Anterior cingulate cortex (tissue), 58 donors: ENCODE measurements around the gene PLEKHA5.
A peak's percentile ranks its signal among the peaks of the same experiment; 100 is the strongest.

Experiments
- DNase-seq, 58 donors: peaks; one replicate each; lab custom pipeline; 2025; lab: John Stamatoyannopoulos, UW

PLEKHA5 gene

GRCh38 chr12:19261773-19262172 is 132.2 kb downstream of the PLEKHA5 start:
- no peak for DNase-seq

- DNase-seq: no peak
Measured at GRCh38 chr12:19263672-19264071, 134.1 kb downstream of the PLEKHA5 start.

- DNase-seq: peak in 1 of 58 donors; percentile 66
Measured at GRCh38 chr12:19273482-19274330, 144.2 kb downstream of the PLEKHA5 start.

GRCh38 chr12:19276767-19277166 is 147.2 kb downstream of the PLEKHA5 start:
- no peak for DNase-seq

GRCh38 chr12:19277711-19278110 is 148.2 kb downstream of the PLEKHA5 start:
- DNase-seq: no peak

- no peak for DNase-seq
Measured at GRCh38 chr12:19278407-19278806, 148.9 kb downstream of the PLEKHA5 start.

- no peak for DNase-seq
Measured at GRCh38 chr12:19282133-19282699, 152.7 kb downstream of the PLEKHA5 start.

GRCh38 chr12:19284658-19285057 is 155.1 kb downstream of the PLEKHA5 start:
- no peak for DNase-seq

- no peak for DNase-seq
Measured at GRCh38 chr12:19285793-19286448, 156.4 kb downstream of the PLEKHA5 start.

GRCh38 chr12:19287302-19287701 is 157.8 kb downstream of the PLEKHA5 start:
- DNase-seq: no peak

GRCh38 chr12:19288161-19288560 is 158.6 kb downstream of the PLEKHA5 start:
- DNase-seq: no peak

GRCh38 chr12:19288603-19289244 is 159.2 kb downstream of the PLEKHA5 start:
- DNase-seq: peak in 2 of 58 donors; percentile 1 to 8

GRCh38 chr12:19298836-19299605 is 169.5 kb downstream of the PLEKHA5 start:
- peak in 7 of 58 donors; percentile 3 to 42 (median 6) for DNase-seq

GRCh38 chr12:19299765-19300164 is 170.2 kb downstream of the PLEKHA5 start:
- DNase-seq: peak in 6 of 58 donors; percentile 3 to 64 (median 10)

GRCh38 chr12:19301223-19301622 is 171.7 kb downstream of the PLEKHA5 start:
- DNase-seq: no peak

GRCh38 chr12:19301688-19302087 is 172.2 kb downstream of the PLEKHA5 start:
- DNase-seq: no peak

GRCh38 chr12:19302100-19302640 is 172.6 kb downstream of the PLEKHA5 start:
- no peak for DNase-seq

- no peak for DNase-seq
Measured at GRCh38 chr12:19303496-19303895, 174.0 kb downstream of the PLEKHA5 start.

- DNase-seq: no peak
Measured at GRCh38 chr12:19304149-19304750, 174.7 kb downstream of the PLEKHA5 start.
